Ovary (tissue), 9 donors: Measurements from ENCODE around the gene ZNF341. TPM values are rescaled to one million over a fixed set of nuclear protein-coding genes. Genes with fewer than 3 reads are reported as not detected.
A peak's percentile ranks its signal among the peaks of the same experiment; 100 is the strongest.
"Not testable (repeated sequence)": the region's sequence is repeated elsewhere in the genome, so short reads cannot be mapped to it uniquely, and the experiment has no call there.

Experiments
- DNase-seq, 5 donors: peaks; one replicate each; pipeline ENCODE4 v3.0.0-alpha.2; 2019 to 2020
- H3K27ac ChIP-seq, 2 donors: fragments of 200-600 bp; one replicate each; pipeline versions ENCODE4 v1.5.1 to v1.8.0; 2019 to 2022
- H3K27me3 ChIP-seq: fragments of 200-600 bp; one replicate; pipeline ENCODE4 v1.8.0; 2022
- H3K36me3 ChIP-seq: fragments of 200-600 bp; sonication (generic); one replicate; pipeline ENCODE4 v1.5.1; 2019
- H3K4me1 ChIP-seq: one replicate; pipeline ENCODE4 v1.8.1; 2013; ENCODE audit warnings: mild to moderate bottlenecking, moderate library complexity; ENCODE audit not compliant: insufficient read depth
- H3K4me3 ChIP-seq: fragments of 200-600 bp; sonication (generic); one replicate; pipeline ENCODE4 v1.5.1; 2017
- H3K9me3 ChIP-seq, 2 donors: fragments of 200-600 bp in 1 of 2; sonication (generic) in 1 of 2; one replicate each; pipeline versions ENCODE4 v1.5.1 to v1.8.1; 2013 to 2019; ENCODE audit warnings: mild to moderate bottlenecking in 1 of 2, moderate library complexity in 1 of 2
- EP300 ChIP-seq: sonication (generic); formaldehyde crosslinking; IDR thresholded peaks from one replicate; pipeline ENCODE4 v1.6.1; 2017; ENCODE audit warnings: antibody characterized with exemption
- POLR2A ChIP-seq: fragments of 450-650 bp; IDR thresholded peaks from one replicate; pipeline ENCODE4 v1.6.1; 2017; ENCODE audit warnings: antibody characterized with exemption, mild to moderate bottlenecking, moderate library complexity
- WGBS, 3 donors: extraction: QIAGEN DNeasy Blood & Tissue Kit in 1 of 3; methylation state at CpG; one replicate each; pipeline versions ENCODE4 v1.1.5 to v1.1.7; 2013 to 2017; 5-methylcytosine and 5-hydroxymethylcytosine counted together
- intact Hi-C, 4 donors: fragments of 100-400 bp; cut with DNase I; formaldehyde crosslinking; loops; one replicate each; pipeline versions ENCODE4 v1.11.0 to v1.15.1; 2022 to 2023
- polyA plus RNA-seq, 2 donors: library from polyadenylated mRNA; stranded (reverse); fragments of 200-250 nt in 1 of 2; fragments of 350-450 nt in 1 of 2; fragmentation: Illumina TruSeq in 1 of 2; extraction: RNeasy Lipid Tissue Mini Kit (QIAGEN cat#74804) in 1 of 2; gene quantifications; one replicate each; pipeline ENCODE4 v1.2.3, GENCODE V29; 2013 to 2014
- total RNA-seq, 7 donors: library from RNA; depleted of rRNA in 2 of 7; stranded (reverse); fragments of >200 nt in 2 of 7; fragmentation: NEBNext Ultra II Directional in 3 of 7; extraction: Animal tissue kit (Norgen Biotek cat#: 25700) in 3 of 7; gene quantifications; one replicate each; pipeline versions ENCODE4 v1.1.0 to v1.2.4, GENCODE V29; 2016 to 2023
- TF ChIP-seq, protein P1 (sequence below), 3 donors: fragments of 450-650 bp in 2 of 3; fragments of 200-600 bp in 1 of 3; IDR thresholded peaks; one replicate each; pipeline versions ENCODE4 v1.5.1 to v1.8.0; 2016 to 2022; ENCODE audit warnings: antibody characterized with exemption in 3 of 3, mild to moderate bottlenecking in 1 of 3
- donor health status: DM: no; HTN: no; CAD: no; lungs with moderate emphysema.
- donor health status: DM: no; HTN: no; CAD: no.
- donor health status: Bipolar disorder and iron deficiency.
- donor health status: DM: yes; HTN: yes; CAD: no.
- donor health status: DM: no; HTN: no; CAD: no.
- donor health status: DM: yes; HTN: yes; CAD: no.

The ZNF341 gene
- total and polyA plus RNA-seq, 9 donors, result 1.2 to 3.8 (median 1.6) TPM

DNA sequence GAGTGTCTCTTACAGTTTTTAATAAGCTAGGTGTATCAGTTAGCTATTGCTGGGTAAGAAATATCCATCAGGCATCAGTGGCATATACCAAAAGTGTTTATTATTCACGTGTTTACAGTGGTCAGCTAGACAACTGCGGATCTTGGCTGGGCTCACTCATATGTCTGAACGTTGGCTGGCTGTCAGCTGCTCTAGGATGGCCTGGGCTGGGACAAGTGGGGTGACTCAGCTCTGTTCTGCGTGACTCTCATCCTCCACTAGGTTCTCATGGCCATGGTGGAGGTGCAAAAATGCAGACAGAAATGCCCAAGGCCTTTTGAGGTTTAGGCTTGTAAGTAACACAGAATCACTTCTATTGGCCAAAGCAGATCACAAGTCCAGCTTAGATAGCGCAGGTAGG is 22.0 kb downstream of the ZNF341 start:
- H3K9me3 ChIP-seq, result no peaks in the 10 kb centered on the region
- H3K36me3 ChIP-seq, result no peaks in the 10 kb centered on the region
- DNase-seq, result no peak
- TF ChIP-seq, protein P1, sequence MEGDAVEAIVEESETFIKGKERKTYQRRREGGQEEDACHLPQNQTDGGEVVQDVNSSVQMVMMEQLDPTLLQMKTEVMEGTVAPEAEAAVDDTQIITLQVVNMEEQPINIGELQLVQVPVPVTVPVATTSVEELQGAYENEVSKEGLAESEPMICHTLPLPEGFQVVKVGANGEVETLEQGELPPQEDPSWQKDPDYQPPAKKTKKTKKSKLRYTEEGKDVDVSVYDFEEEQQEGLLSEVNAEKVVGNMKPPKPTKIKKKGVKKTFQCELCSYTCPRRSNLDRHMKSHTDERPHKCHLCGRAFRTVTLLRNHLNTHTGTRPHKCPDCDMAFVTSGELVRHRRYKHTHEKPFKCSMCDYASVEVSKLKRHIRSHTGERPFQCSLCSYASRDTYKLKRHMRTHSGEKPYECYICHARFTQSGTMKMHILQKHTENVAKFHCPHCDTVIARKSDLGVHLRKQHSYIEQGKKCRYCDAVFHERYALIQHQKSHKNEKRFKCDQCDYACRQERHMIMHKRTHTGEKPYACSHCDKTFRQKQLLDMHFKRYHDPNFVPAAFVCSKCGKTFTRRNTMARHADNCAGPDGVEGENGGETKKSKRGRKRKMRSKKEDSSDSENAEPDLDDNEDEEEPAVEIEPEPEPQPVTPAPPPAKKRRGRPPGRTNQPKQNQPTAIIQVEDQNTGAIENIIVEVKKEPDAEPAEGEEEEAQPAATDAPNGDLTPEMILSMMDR (IDR thresholded peaks at IDR 0.05), result no peak
- TF ChIP-seq EP300, result no peak
- no peak for TF ChIP-seq POLR2A
- intact Hi-C loops, result no loop called here
- H3K4me3 ChIP-seq, result no peak overlapping the region
- H3K27me3 ChIP-seq, result no peaks in the 10 kb centered on the region
- WGBS, 3 donors, result 86 to 89% (median 89%) methylated on average over 5 of the region's 5 CpGs
- no peak overlapping the region for H3K27ac ChIP-seq
- H3K4me1 ChIP-seq, result no peaks in the 10 kb centered on the region

DNA sequence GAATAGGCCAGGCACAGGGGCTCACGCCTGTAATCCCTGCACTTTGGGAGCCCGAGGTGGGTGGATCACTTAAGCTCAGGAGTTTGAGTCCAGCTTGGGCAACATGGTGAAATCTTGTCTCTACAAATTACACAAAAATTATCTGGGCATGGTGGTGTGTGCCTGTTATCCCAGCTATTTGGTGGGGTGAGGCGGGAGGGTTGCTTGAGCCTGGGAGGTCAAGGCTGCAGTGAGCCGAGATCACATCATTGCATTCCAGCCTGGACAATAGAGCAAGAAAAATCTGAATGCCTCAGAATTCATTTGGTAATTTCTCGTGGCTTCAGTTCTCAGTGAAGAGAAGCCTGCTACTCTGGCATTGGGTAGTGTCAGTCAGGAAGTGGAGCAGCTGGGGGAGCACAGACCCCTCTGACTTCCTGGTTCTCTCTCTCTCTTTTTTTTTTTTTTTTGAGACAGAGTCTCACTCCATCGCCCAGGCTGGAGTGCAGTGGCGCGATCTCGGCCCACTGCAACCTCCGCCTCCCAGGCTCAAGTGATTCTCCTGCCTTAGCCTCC is 24.2 kb downstream of the ZNF341 start:
- H3K4me3 ChIP-seq, DNase-seq, H3K27me3 ChIP-seq, intact Hi-C loops, H3K9me3 ChIP-seq, H3K4me1 ChIP-seq, H3K36me3 ChIP-seq: not testable (repeated sequence)
- WGBS, 3 donors, result 56 to 75% (median 62%) methylated on average over 10 of the region's 10 CpGs
- H3K27ac ChIP-seq, result peak overlapping the region in 1 of 2 donors; percentile 50

DNA sequence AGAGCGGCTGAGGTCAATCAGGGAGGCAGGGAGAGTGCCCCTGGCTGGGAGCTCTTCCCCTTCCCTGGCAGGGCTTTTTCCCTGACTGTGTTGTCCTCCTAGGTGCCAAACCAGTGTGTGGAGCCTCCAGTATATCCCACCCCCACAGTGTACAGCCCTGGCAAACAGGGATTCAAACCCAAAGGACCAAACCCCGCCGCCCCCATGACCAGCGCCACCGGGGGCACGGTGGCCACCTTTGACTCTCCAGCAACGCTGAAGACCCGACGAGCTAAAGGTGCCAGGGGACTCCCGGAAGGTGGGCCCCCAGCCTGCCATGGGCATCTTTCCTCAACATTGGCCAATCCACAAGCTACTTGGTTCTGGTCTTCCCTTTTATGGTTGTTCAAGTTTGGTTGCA is 25.2 kb downstream of the ZNF341 start:
- intact Hi-C loops, result no loop called here
- WGBS, 3 donors, result 95 to 98% (median 95%) methylated on average over 10 of the region's 10 CpGs
- Histone ChIP-seq H3K27me3 (no peaks in the 10 kb centered on the region), H3K36me3 (no peaks in the 10 kb centered on the region), H3K27ac (no peak overlapping the region), H3K4me1 (no peaks in the 10 kb centered on the region), H3K4me3 (no peak overlapping the region), H3K9me3 (no peaks in the 10 kb centered on the region)
- TF ChIP-seq POLR2A, result no peak
- TF ChIP-seq, protein P1 (IDR thresholded peaks at IDR 0.05), result no peak
- TF ChIP-seq EP300, result no peak
- DNase-seq, result no peak

DNA sequence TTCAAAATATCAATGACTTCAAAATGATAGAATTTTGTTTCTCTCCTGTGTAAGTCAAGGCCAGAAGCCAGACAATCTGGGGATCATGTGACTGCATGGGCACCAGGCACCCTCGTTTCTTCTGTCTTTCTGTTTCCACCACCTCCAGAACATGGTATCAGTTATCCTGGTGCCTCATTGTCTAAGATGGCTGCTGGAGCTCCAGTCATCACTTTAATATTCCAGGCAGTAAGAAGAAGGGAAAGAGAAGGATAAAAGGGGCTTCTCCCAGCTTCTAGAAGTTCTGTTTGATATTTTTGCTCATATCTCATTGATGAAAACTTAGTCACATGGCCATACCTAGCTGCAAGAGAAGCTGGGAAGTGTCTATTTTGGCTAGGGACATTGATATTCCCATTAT is 25.7 kb downstream of the ZNF341 start:
- H3K9me3 ChIP-seq, result no peaks in the 10 kb centered on the region
- H3K4me3 ChIP-seq, result no peak overlapping the region
- TF ChIP-seq, protein P1 (IDR thresholded peaks at IDR 0.05), result no peak
- TF ChIP-seq POLR2A (no peak), EP300 (no peak)
- no peaks in the 10 kb centered on the region for H3K27me3 ChIP-seq
- intact Hi-C loops, result no loop called here
- whole genome bisulfite sequencing, 3 donors, result 82 to 93% (median 88%) methylated on average over 1 of the region's 1 CpG
- H3K27ac ChIP-seq, result no peak overlapping the region
- no peaks in the 10 kb centered on the region for H3K36me3 ChIP-seq
- DNase-seq, result no peak
- no peaks in the 10 kb centered on the region for H3K4me1 ChIP-seq

DNA sequence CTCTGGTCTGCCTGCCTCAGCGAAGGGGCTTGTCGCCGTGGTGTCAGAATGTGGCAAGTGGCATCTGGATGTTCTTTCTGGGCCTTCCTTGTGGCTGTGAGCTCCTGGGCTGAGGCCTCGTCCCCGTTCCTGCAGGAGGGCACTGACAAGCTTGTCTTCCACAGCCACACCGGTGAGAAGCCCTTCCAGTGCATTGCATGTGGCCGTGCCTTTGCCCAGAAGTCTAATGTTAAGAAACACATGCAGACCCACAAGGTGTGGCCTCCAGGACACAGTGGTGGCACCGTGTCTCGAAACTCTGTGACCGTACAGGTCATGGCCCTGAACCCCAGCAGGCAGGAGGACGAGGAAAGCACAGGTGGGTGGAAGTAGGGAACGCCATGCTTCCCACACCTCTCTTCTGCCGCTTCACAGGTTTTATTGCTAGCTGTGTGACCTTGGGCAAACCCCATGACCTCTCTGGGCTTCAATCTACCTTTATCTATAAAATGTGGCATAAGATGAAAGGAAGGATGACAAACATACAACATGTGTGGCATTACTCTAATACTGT is 30.0 kb downstream of the ZNF341 start:
- TF ChIP-seq POLR2A, result no peak
- TF ChIP-seq, protein P1 (IDR thresholded peaks at IDR 0.05), result no peak
- no peak for TF ChIP-seq EP300

More for the DNA sequence above, 30.0 kb downstream of the ZNF341 start:
- no peak for DNase-seq
- WGBS, 3 donors, result 92 to 93% (median 92%) methylated on average over 13 of the region's 13 CpGs
- H3K27me3 ChIP-seq, result no peaks in the 10 kb centered on the region
- H3K4me3 ChIP-seq, result no peak overlapping the region
- no peaks in the 10 kb centered on the region for H3K9me3 ChIP-seq
- H3K27ac ChIP-seq, result no peak overlapping the region
- H3K36me3 ChIP-seq, result no peaks in the 10 kb centered on the region
- H3K4me1 ChIP-seq, result no peaks in the 10 kb centered on the region
- intact Hi-C loops, result no loop called here
